ENCODE measurements around the gene TPCN2.
"Not testable (repeated sequence)": the region's sequence is repeated elsewhere in the genome, so short reads cannot be mapped to it uniquely, and the experiment has no call there.

TPCN2 gene

GRCh38 chr11:69145050-69145380 lies 96.3 kb downstream of the TPCN2 start:
- H3K4me1 Mint-ChIP-seq (ENCODE audit: low read depth) = peaks cover 36% of the 10 kb centered on the region
- peak overlapping the region; percentile 84 for H3K27ac Mint-ChIP-seq
- no peak overlapping the region for H3K4me3 Mint-ChIP-seq
- peaks cover 8% of the 10 kb centered on the region for H3K27me3 Mint-ChIP-seq
- peaks cover 31% of the 10 kb centered on the region for H3K9me3 Mint-ChIP-seq
- peaks cover 20% of the 10 kb centered on the region for H3K36me3 Mint-ChIP-seq (ENCODE audit: low read depth)

- no peak overlapping the region for H3K4me3 Mint-ChIP-seq
- H3K27ac Mint-ChIP-seq = no peak overlapping the region
Measured at GRCh38 chr11:69148377-69148762, 99.6 kb downstream of the TPCN2 start.

GRCh38 chr11:69148806-69149205 lies 100.1 kb downstream of the TPCN2 start:
- H3K27ac Mint-ChIP-seq = no peak overlapping the region
- peaks cover 31% of the 10 kb centered on the region for H3K4me1 Mint-ChIP-seq (ENCODE audit: low read depth)
- peaks cover 23% of the 10 kb centered on the region for H3K9me3 Mint-ChIP-seq
- peaks cover 20% of the 10 kb centered on the region for H3K36me3 Mint-ChIP-seq (ENCODE audit: low read depth)
- peaks cover 4% of the 10 kb centered on the region for H3K27me3 Mint-ChIP-seq
- no peak overlapping the region for H3K4me3 Mint-ChIP-seq

More at GRCh38 chr11:69148377-69148762, 99.6 kb downstream of the TPCN2 start:
- H3K27me3 Mint-ChIP-seq = peaks cover 4% of the 10 kb centered on the region
- H3K36me3 Mint-ChIP-seq (ENCODE audit: low read depth) = peaks cover 20% of the 10 kb centered on the region
- H3K9me3 Mint-ChIP-seq = peaks cover 23% of the 10 kb centered on the region
- peaks cover 28% of the 10 kb centered on the region for H3K4me1 Mint-ChIP-seq (ENCODE audit: low read depth)

DNA sequence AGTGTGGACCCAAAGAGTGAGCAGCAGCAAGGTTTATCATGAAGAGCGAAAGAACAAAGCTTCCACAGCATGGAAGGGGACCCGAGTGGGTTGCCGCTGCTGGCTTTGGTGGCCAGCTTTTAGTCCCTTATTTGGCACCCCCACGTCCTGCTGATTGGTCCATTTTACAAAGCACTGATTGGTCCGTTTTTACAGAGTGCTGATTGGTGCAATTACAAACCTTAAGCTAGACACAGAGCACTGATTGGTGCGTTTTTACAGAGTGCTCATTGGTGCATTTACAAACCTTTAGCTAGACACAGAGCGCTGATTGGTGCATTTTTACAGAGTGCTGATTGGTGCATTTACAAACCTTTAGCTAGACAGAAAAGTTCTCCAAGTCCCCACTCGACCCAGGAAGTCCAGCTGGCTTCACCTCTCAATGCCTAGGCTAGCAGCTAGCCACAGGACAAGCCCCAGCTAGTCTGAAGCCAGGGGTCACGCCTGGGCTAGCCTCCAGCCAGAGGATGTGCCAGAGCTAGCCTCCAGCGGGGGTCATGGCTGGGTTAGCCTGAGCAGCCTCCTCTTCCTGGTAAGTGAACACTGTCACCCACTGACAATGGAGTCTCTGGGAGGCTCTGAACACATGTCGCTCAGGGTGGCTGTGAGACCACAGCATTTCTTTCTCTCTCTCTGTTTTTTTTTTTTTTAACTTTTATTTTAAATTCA lies 100.8 kb downstream of the TPCN2 start:
- Mint-ChIP-seq H3K9me3 (peaks cover 23% of the 10 kb centered on the region), H3K36me3 (ENCODE audit: low read depth) (peaks cover 20% of the 10 kb centered on the region), H3K27ac (peak overlapping the region; percentile 47), H3K4me1 (ENCODE audit: low read depth) (peaks cover 24% of the 10 kb centered on the region)
- not testable (repeated sequence) for H3K27me3 Mint-ChIP-seq, H3K4me3 Mint-ChIP-seq

- H3K36me3 Mint-ChIP-seq (ENCODE audit: low read depth) = peaks cover 16% of the 10 kb centered on the region
- no peak overlapping the region for H3K4me3 Mint-ChIP-seq
- H3K4me1 Mint-ChIP-seq (ENCODE audit: low read depth) = peaks cover 18% of the 10 kb centered on the region
- H3K9me3 Mint-ChIP-seq = peaks cover 19% of the 10 kb centered on the region
- peaks cover 4% of the 10 kb centered on the region for H3K27me3 Mint-ChIP-seq
- no peak overlapping the region for H3K27ac Mint-ChIP-seq
Measured at GRCh38 chr11:69150175-69150574, 101.4 kb downstream of the TPCN2 start.

DNA sequence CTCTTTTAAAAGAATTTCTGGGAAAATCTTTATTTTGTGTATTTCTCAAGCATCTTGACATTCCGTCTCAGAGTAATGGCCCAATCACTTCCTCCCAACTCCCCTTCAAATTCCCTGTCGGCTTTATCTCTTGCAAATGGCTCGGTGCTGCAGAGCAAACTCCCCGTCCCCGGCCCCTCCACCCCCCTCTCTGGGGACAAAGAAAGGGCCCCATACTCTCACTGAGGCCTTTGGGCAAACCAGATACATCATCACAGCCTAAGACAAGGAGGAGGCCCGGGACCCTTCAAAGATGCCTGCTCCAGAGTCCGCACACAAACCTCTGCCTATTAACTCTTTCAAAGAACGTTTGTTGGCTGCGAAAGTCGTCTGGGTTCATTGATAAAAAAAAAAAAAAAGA lies 103.1 kb downstream of the TPCN2 start:
- no peak overlapping the region for H3K4me3 Mint-ChIP-seq
- no peak overlapping the region for H3K27ac Mint-ChIP-seq
- H3K27me3 Mint-ChIP-seq = peaks cover 4% of the 10 kb centered on the region

DNA sequence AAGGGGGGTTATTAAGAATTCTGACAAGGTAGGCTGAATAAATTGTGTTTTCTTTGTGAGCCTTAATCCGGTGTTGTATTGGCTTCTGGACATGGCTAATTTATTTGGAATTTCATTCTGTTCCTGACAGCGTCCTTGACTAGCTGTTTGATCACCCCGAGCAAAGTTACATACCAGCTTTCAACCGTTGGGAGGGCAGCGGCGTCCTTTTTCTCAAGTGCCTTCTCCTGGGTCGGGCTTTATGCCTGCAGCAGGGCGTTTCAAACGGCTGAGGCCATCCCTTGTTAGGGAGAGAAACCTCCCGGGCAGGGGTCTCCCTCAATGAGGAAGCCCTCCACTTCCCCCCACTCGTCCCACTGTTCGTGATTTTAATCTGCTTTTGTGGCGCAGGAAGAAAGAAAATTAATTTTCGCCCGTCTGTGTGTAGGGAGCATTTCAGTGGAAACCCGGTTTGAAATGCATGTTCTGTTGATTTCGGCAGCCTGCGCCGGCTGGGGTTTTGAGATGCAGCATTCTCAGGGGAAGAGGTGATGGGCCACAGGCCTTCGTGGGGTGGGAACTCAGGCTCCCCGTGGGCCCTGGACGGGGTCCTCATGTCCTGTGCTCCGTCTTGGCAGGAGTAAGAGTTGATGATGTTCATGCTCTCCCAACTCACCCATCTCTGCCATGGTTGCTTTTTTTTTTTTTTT lies 104.1 kb downstream of the TPCN2 start:
- peaks cover 23% of the 10 kb centered on the region for H3K4me1 Mint-ChIP-seq (ENCODE audit: low read depth)
- no peak overlapping the region for H3K27ac Mint-ChIP-seq
- H3K27me3 Mint-ChIP-seq = peaks cover 4% of the 10 kb centered on the region
- peaks cover 4% of the 10 kb centered on the region for H3K9me3 Mint-ChIP-seq
- peaks cover 4% of the 10 kb centered on the region for H3K36me3 Mint-ChIP-seq (ENCODE audit: low read depth)
- H3K4me3 Mint-ChIP-seq = no peak overlapping the region

More for the DNA sequence above, 103.1 kb downstream of the TPCN2 start:
- peaks cover 4% of the 10 kb centered on the region for H3K9me3 Mint-ChIP-seq
- peaks cover 4% of the 10 kb centered on the region for H3K36me3 Mint-ChIP-seq (ENCODE audit: low read depth)
- peaks cover 23% of the 10 kb centered on the region for H3K4me1 Mint-ChIP-seq (ENCODE audit: low read depth)

GRCh38 chr11:69153661-69154060 lies 104.9 kb downstream of the TPCN2 start:
- H3K9me3 Mint-ChIP-seq = peaks cover 4% of the 10 kb centered on the region
- H3K4me1 Mint-ChIP-seq (ENCODE audit: low read depth) = peaks cover 20% of the 10 kb centered on the region
- H3K36me3 Mint-ChIP-seq (ENCODE audit: low read depth) = peaks cover 4% of the 10 kb centered on the region
- H3K27ac Mint-ChIP-seq = peak overlapping the region; percentile 17
- H3K27me3 Mint-ChIP-seq = peaks cover 4% of the 10 kb centered on the region
- H3K4me3 Mint-ChIP-seq = no peak overlapping the region

DNA sequence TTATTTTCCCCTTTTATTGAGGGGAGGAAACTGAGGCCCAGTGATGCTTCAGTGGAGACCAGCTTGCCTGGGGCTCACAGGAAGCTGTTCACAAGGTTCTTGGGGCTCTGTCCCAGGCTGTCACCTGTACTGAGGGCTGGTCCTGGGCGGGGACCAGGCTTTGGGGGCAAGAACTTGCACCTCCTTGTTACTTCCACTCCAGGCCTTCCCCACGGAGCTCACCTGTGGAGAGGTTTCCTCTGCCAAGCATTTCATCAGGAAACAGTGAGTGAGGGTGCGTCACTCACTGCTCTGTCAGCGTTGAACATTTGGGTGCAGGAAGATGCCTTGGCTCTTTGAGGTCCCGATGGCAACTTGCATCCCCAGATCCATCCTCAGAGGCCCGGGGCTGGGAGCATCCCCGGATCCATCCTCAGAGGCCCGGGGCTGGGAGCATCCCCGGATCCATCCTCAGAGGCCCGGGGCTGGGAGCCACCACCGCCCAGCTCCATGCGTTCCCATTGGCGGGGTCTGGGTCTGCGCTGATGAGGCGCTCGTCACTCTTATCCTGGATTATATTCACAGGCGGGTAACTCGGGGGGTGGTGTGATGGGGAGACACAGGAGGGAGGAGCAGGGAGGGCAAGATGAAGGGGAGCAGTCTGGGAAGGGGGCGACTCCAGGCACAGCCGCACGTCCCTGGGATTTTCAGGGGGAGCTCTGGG lies 105.6 kb downstream of the TPCN2 start:
- Mint-ChIP-seq H3K36me3 (ENCODE audit: low read depth) (no peaks in the 10 kb centered on the region), H3K27me3 (peaks cover 4% of the 10 kb centered on the region), H3K4me1 (ENCODE audit: low read depth) (peaks cover 14% of the 10 kb centered on the region), H3K27ac (no peak overlapping the region), H3K9me3 (no peaks in the 10 kb centered on the region), H3K4me3 (no peak overlapping the region)

DNA sequence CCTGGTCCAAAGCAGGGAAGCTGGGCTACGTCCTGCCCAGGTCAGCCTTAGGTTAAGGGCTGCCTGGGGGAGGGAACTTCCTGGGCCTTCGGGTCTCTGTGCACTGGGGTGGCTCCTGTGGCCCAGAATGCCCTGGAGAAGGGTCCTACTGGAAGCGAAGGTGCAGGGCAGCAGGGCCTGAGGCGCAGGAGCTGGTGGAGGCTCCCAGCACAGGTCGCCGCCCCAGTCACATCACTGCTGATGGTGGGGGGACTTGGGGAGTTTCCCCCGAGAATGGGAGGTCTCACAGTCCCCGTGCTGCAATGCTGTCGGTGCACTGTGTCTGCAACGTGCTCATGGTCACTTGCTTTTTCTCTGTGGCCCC lies 106.2 kb downstream of the TPCN2 start:
- Mint-ChIP-seq H3K36me3 (ENCODE audit: low read depth) (no peaks in the 10 kb centered on the region), H3K4me1 (ENCODE audit: low read depth) (peaks cover 14% of the 10 kb centered on the region), H3K27me3 (peaks cover 4% of the 10 kb centered on the region), H3K9me3 (no peaks in the 10 kb centered on the region), H3K27ac (no peak overlapping the region), H3K4me3 (no peak overlapping the region)

DNA sequence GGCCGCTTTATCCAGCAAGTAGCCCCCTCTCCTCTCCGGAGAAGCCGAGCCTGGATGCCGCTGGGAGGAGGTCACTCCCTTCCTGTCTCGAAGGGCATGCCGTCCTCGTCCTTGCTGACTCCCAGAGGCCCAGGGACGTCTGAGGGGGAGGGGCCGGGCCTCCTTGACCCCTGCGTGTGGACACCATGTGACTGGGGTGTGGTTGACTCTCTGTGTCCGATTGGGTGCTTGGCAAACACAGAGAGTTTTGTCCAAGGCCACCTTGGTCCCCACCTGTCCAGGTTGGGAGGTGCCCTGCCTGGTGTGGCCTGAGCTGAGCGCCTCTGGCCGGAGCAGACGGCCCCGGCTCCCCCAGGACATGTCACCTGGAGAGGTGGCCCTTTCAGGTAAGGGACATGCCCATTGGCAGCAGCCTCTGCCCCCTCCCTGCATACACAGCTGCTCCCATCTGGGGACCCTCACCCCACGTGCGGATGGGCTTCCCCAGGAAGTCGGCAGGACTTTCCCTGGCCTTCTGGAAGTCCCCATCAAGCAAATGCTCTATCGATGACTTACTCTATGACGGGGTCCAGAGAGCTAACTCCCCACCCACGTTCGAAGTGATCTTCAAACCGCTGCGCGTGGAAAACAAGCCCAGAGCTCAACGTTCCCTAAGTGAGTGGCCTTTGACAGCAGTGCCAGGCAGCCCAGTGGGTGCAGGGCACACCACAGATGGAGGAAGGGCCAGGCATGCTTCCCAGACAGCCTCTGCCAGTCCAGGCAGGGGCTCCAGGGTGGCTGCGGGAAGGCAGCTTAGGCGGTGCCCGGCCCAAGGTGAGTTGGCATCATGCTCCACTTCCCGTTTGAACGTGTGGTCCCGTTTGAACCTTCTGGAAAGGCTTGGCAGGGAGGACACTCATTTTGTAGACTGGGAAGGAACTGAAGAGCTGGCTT lies 106.8 kb downstream of the TPCN2 start, which contains the start of gene SMIM38:
Gene SMIM38 (plus strand): TSS at position 634 of the 933 bp plus-strand sequence. CDS start 1,912 bp downstream, outside the sequence.
- H3K36me3 Mint-ChIP-seq (ENCODE audit: low read depth) = no peaks in the 10 kb centered on the region
- peak within 1 kb of the TSS; percentile 83 for H3K27ac Mint-ChIP-seq
- peaks cover 14% of the 10 kb centered on the region for H3K4me1 Mint-ChIP-seq (ENCODE audit: low read depth)
- H3K4me3 Mint-ChIP-seq = peak within 1 kb of the TSS; percentile 47
- H3K9me3 Mint-ChIP-seq = no peaks in the 10 kb centered on the region
- peaks cover 4% of the 10 kb centered on the region for H3K27me3 Mint-ChIP-seq

- Mint-ChIP-seq H3K27ac (peak overlapping the region; percentile 83), H3K9me3 (no peaks in the 10 kb centered on the region), H3K4me1 (ENCODE audit: low read depth) (peaks cover 14% of the 10 kb centered on the region), H3K36me3 (ENCODE audit: low read depth) (no peaks in the 10 kb centered on the region), H3K4me3 (no peak overlapping the region), H3K27me3 (peaks cover 4% of the 10 kb centered on the region)
Measured at GRCh38 chr11:69156235-69156639, 107.5 kb downstream of the TPCN2 start.

DNA sequence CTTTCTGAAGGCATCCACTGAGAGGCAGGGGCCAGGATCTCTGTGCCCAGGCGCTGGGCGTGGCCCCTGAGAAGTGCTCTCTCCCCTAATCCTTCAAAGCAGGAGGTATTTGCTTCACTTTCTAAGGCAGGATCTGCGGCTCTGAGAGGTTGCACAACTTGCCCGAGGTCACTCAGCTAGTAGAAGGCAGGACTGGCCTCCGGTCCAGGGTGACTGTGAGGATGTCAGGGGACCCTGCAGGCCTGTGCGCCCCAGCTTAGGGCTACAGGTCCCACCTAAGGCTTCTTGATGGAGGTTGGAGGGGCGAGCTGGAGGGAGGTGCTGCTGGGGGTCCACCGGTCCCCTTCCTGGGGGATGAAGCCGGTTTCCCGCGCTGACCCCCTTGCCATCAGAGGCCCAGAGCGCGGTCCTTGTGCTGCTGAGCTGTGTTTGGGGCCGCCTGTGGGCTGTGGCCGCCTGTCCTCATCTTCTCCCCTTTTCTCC lies 108.0 kb downstream of the TPCN2 start:
- Mint-ChIP-seq H3K27me3 (peaks cover 4% of the 10 kb centered on the region), H3K4me1 (ENCODE audit: low read depth) (peaks cover 14% of the 10 kb centered on the region), H3K4me3 (no peak overlapping the region), H3K36me3 (ENCODE audit: low read depth) (no peaks in the 10 kb centered on the region), H3K27ac (peak overlapping the region; percentile 31), H3K9me3 (no peaks in the 10 kb centered on the region)

DNA sequence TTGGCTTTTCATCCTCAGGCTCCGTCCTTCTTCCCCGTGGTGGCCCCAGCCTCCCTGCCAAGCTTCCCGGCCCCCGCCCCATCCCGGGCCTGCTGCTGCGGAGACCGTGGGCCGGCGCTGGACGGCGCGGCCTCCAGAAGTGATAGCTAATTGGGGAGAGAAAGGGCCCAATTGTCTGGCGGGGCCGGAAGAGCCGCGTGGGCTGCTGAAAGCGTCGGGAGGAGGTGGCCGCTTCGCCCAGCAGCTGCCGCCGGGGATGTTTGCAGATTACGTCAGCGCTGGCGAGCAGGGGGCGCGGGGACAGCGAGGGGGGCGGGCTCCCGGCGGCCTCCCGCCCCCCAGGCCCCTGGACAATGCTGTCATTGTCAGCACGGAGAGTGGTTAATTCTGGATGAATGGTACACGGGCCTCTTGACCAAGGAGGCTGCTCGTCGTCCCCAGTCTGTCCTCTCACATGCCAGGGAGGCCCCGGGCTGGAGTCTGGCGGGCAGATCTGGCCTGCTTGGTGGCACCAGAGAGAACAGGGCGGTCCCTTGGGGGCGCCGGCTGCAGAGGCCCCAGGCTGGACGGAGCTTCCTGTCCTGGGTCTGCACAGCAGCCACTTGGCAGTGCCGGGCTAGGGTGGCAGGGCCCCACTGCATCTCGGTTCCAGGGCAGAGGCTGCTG lies 108.6 kb downstream of the TPCN2 start:
- Mint-ChIP-seq H3K36me3 (ENCODE audit: low read depth) (no peaks in the 10 kb centered on the region), H3K4me1 (ENCODE audit: low read depth) (peaks cover 14% of the 10 kb centered on the region), H3K27me3 (peaks cover 4% of the 10 kb centered on the region), H3K27ac (no peak overlapping the region), H3K9me3 (no peaks in the 10 kb centered on the region), H3K4me3 (no peak overlapping the region)

Measured in stimulated activated naive CD8-positive, alpha-beta T cell treated with anti-CD3 and anti-CD28 coated beads, Interleukin-15, Interleukin-2, amounts not matched to agents 100 ng/mL and 50 ng/mL, for 24 hours (primary cell).